Inflammatory macrophage treated with lipopolysaccharide for 4 hours (primary cell): ENCODE measurements around the gene SGO2.
"Not testable (repeated sequence)": the region's sequence is repeated elsewhere in the genome, so short reads cannot be mapped to it uniquely, and the experiment has no call there.

ENCODE experiments used
- DNase-seq: peaks from one replicate; pipeline ENCODE4 v3.0.0-alpha.2; 2020

Gene SGO2

DNA sequence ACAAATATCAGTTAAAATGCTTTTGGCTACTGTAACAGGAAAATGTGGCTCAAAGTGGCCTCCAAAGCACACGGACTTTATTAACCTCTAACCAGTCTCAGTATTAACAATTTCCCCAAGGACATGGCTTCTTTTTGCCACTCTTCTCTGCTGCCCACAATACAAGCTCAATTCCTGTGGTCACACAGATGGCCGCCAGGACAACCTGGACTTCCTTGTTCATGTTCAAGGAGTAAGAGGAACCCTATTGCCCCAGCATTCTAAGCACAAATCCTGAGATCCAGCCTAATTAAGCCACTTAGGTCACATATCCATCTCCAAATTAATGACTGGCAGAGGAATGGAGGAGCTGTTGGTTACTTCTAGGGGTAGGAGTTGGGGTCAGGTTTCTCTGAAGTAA is 98.0 kb downstream of the SGO2 start:
- DNase-seq = no peak

DNA sequence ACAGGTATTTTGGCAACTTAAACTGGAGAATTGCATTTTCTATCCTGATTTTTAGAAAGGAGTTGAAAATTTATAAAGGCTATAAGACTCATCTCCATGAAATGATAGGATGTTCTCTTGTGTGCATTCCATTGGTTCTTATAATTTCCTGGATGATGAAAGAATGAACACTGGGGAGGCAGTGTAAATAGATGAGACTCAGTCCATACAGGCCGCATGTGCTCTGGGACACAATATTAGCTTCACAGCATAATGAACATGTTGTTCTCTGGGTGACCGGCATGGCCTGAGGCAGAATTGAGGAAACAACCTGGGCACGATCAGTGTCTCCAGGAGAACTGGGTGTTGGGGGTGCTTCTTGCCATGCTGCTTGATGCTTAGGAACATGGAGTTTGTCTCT is 98.7 kb downstream of the SGO2 start:
- no peak for DNase-seq

DNA sequence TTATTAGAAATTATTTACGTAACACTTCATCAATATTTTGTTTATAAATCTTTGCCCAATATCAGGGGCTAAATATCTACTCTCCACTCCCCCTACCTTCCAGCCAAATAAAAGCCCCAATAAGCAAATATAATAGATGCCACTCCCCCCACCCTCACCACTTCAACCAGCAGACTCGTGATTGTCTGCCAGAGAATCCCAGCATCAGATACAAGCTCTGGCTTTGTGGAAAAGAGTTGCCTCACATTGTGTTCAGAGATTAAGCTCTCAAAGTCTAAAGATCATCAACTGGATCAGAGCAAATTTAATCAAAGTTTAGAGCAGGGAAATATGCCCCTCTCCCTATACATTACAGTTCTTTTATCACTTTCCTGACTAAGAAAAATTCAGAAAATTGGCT is 99.3 kb downstream of the SGO2 start:
- DNase-seq = no peak

DNA sequence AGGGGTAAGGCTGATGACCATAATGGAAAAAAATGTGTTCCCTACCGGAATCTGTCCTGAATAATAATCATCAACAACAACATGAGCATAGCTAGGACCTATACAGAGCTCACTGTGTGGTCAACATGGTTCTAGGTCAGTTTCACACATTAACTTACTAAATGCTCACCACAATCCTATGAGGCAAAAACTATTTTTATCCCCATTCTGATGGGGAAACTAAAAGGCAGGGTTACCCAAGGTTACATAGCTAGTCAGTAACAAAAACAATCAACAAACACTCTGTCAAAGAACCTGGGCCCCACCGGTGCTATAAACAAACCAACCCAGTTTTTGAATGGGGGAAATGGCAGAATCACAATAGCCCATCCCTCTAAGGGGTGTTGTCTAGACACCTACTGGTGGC is 100.0 kb downstream of the SGO2 start:
- DNase-seq = peak; percentile 40

DNA sequence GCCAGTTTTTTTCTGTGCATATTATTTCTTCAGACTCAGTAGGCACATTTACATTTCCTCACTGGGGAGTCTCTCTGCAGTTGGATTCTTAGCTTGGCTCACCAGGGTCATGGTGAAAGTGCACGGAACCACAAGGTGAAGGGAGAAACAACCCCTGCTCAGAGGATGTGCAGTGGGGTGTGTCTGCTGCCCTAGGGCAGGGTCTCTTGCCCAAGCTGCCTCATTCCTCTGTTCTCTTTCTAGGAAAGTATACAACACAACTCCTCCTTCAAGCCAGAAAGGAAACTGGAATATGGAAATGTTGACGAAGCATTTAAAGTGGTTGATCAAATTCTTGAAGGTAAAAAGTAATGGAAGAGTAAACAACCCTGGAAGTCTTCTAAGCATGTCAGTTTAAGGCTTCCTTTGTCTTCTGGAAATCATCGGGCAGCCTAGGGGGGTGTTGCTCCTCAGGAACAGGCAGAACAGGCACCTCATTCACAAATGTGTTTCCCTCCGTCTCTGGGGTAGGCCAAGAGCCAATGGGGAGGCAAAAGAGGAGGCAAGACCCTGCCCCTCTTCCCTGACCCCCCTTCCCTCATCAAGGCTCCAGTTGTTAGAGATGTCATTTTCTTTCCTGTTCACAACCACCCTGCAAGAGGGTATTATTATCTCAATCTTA is 101.2 kb downstream of the SGO2 start:
- no peak for DNase-seq

DNA sequence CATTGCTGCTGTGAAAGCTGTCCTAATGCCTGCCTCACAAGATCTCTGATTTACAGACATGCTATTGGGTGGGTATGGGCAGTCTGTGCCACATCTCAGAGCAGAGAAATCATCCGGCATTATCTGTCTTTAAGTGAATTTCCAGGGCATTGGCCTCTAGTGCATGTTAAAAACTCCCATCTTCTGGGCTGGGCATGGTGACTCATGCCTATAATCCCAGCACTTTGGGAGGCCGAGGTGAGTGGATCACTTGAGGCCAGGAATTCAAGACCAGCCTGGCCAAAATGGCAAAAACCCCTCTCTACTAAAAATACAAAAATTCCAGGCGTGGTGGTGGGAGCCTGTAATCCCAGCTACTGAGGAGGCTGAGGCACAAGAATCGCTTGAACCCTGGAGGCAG is 102.5 kb downstream of the SGO2 start:
- not testable (repeated sequence) for DNase-seq

DNA sequence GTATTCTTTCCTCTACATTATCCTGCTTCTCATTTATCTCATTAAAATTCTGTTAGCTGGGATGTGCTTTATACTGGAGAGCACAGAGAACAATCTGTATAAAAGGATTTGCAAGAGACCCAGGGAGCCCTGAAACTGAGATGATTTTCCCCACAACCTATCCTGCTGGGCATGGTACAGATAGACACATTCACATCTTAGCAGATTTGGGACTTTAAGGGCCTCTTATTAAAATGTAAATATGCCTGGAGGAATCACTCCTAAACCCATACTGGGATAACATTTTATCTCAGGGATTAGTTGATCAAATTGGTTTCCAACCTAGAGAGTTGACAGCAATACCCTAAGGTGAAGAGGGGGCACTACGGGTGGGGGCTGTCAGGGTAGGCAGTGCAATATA is 105.3 kb downstream of the SGO2 start:
- DNase-seq = no peak
